HCT116 (cell line): ENCODE data around the gene SLC7A10. TPM values are rescaled to one million over a fixed set of nuclear protein-coding genes. Genes with fewer than 3 reads are reported as not detected.

Experiments used
- ATAC-seq: fragments of 200-7000 bp; cut with Tn5 transposase; 2 replicates; pipeline ENCODE4 v1.9.1; 2020; ENCODE audit warnings: mild to moderate bottlenecking, moderate library complexity
- Bru-seq: library from RNA; stranded (reverse); fragments of 400-500 nt; gene quantifications from one replicate; lab custom pipeline; 2021; lab: Mats Ljungman, UMichigan
- BruChase-seq, 2 experiments: library from RNA; stranded (reverse); fragments of 400-500 nt; gene quantifications; one replicate each; lab custom pipeline; 2021; lab: Mats Ljungman, UMichigan
- BruUV-seq: library from RNA; stranded (reverse); fragments of 400-500 nt; replicated peaks from 2 replicates; lab custom pipeline; 2021; lab: Mats Ljungman, UMichigan
- CTCF ChIA-PET: fragments of 300-600 bp; sonication (Branson Sonifier 250); formaldehyde crosslinking; loops from one replicate; lab custom pipeline; 2021; ENCODE audit warnings: antibody characterized with exemption; lab: Charles Lee
- POLR2A ChIA-PET: fragments of 300-600, 350-600 bp; sonication (Branson Sonifier 250); formaldehyde crosslinking; loops from one replicate; lab custom pipeline; 2021; ENCODE audit warnings: antibody characterized with exemption; lab: Charles Lee
- RAD21 ChIA-PET, 2 experiments: fragments of 300-600 bp; sonication (Branson Sonifier 250); formaldehyde crosslinking; loops; one replicate each; lab custom pipeline; 2023; ENCODE audit warnings: low total read pairs in 2 of 2; ENCODE audit not compliant: uncharacterized antibody in 2 of 2, unreplicated experiment in 2 of 2, low non-redundant PET in 1 of 2; lab: Charles Lee
- DNase-seq: peaks from one replicate; pipeline ENCODE4 v3.0.0-alpha.2; 2010; ENCODE audit warnings: low read depth, low spot score
- H2AFZ ChIP-seq: fragments of 200-600 bp; shearing (Covaris generic), sonication (generic); 2 replicates; pipeline ENCODE4 v1.6.1; 2017; ENCODE audit warnings: low read depth, mixed run types, mixed read lengths, antibody characterized with exemption, low read length; ENCODE audit not compliant: poor library complexity, severe bottlenecking
- H3K27ac ChIP-seq: 2 replicates; pipeline ENCODE4 v1.5.1; 2012; ENCODE audit warnings: low read depth, low read length
- H3K27me3 ChIP-seq: fragments of 200-600 bp; sonication (generic); 2 replicates; pipeline ENCODE4 v1.6.1; 2016; ENCODE audit warnings: mixed run types, low read length, mixed read lengths; ENCODE audit not compliant: insufficient read depth
- H3K36me3 ChIP-seq, 2 experiments: fragments of 200-500 bp in 1 of 2; fragments of 200-600 bp in 1 of 2; sonication (Bioruptor generic) in 1 of 2; sonication (generic) in 1 of 2; 2 replicates each; pipeline versions ENCODE4 v1.5.1 to v1.6.1; 2014 to 2016; ENCODE audit warnings: low read length in 2 of 2, inconsistent platforms in 1 of 2, mixed read lengths in 1 of 2, mixed run types in 1 of 2; ENCODE audit not compliant: insufficient read depth in 2 of 2, control insufficient read depth in 1 of 2
- H3K4me1 ChIP-seq, 2 experiments: fragments of 200-600 bp in 1 of 2; sonication (generic) in 1 of 2; 2 replicates each; pipeline versions ENCODE4 v1.5.1 to v1.6.1; 2012 to 2017; ENCODE audit warnings: low read length in 2 of 2, inconsistent platforms in 1 of 2, mild to moderate bottlenecking in 1 of 2, mixed read lengths in 1 of 2, mixed run types in 1 of 2, moderate library complexity in 1 of 2; ENCODE audit not compliant: insufficient read depth in 2 of 2, control insufficient read depth in 1 of 2
- H3K4me2 ChIP-seq: fragments of 200-600 bp; sonication (generic); 2 replicates; pipeline ENCODE4 v1.6.1; 2017; ENCODE audit warnings: mixed run types, low read length, mixed read lengths
- H3K4me3 ChIP-seq, 2 experiments: fragments of 200-600 bp in 1 of 2; sonication (generic) in 1 of 2; replicated peaks in 1 of 2; 2 replicates each; pipeline ENCODE4 v1.5.1; 2011 to 2016; ENCODE audit warnings: low read length in 2 of 2, control low read depth in 1 of 2, low read depth in 1 of 2, mild to moderate bottlenecking in 1 of 2, mixed read lengths in 1 of 2, mixed run types in 1 of 2
- H3K79me2 ChIP-seq: fragments of 200-600 bp; sonication (generic); 2 replicates; pipeline ENCODE4 v1.6.1; 2017; ENCODE audit warnings: mild to moderate bottlenecking, mixed run types, low read length, moderate library complexity, mixed read lengths; ENCODE audit not compliant: insufficient read depth
- H3K9ac ChIP-seq: fragments of 200-600 bp; sonication (generic); 2 replicates; pipeline ENCODE4 v1.6.1; 2016; ENCODE audit warnings: low read length, mixed read lengths
- H3K9me2 ChIP-seq: fragments of 200-600 bp; sonication (generic), shearing (Covaris generic); 2 replicates; pipeline ENCODE4 v1.6.1; 2017; ENCODE audit warnings: mixed run types, mild to moderate bottlenecking, moderate library complexity; ENCODE audit not compliant: insufficient read depth
- H3K9me3 ChIP-seq, 2 experiments: fragments of 200-500 bp in 1 of 2; fragments of 200-600 bp in 1 of 2; sonication (Bioruptor generic) in 1 of 2; sonication (generic) in 1 of 2; 2 replicates each; pipeline ENCODE4 v1.6.1; 2014 to 2017; ENCODE audit warnings: low read length in 2 of 2, mixed read lengths in 2 of 2, inconsistent platforms in 1 of 2, low read depth in 1 of 2, mild to moderate bottlenecking in 1 of 2, mixed run types in 1 of 2, moderate library complexity in 1 of 2; ENCODE audit not compliant: control insufficient read depth in 1 of 2, insufficient read depth in 1 of 2
- H4K20me1 ChIP-seq: fragments of 200-600 bp; sonication (generic), shearing (Covaris generic); 2 replicates; pipeline ENCODE4 v1.6.1; 2017; ENCODE audit warnings: mixed run types, mild to moderate bottlenecking, moderate library complexity; ENCODE audit not compliant: insufficient read depth
- ATF3 ChIP-seq: IDR thresholded peaks from 2 replicates; pipeline ENCODE4 v1.6.1; 2012
- CBX3 ChIP-seq: IDR thresholded peaks from 2 replicates; pipeline ENCODE4 v1.6.1; 2012; ENCODE audit warnings: low read depth
- CTCF ChIP-seq, 3 experiments: fragments of 200-600 bp in 1 of 3; sonication (generic) in 1 of 3; IDR thresholded peaks in 2 of 3; conservative IDR thresholded peaks in 1 of 3; 2 replicates each; pipeline ENCODE4 v1.5.1; 2012 to 2017; ENCODE audit warnings: low read depth in 2 of 3, low read length in 2 of 3, antibody characterized with exemption in 1 of 3, borderline replicate concordance in 1 of 3, control low read depth in 1 of 3, mild to moderate bottlenecking in 1 of 3, mixed read lengths in 1 of 3, mixed run types in 1 of 3, moderate library complexity in 1 of 3; ENCODE audit not compliant: insufficient read depth in 1 of 3
- EGR1 ChIP-seq: IDR thresholded peaks from 2 replicates; pipeline ENCODE4 v1.6.1; 2012; ENCODE audit warnings: low read depth
- EZH2 ChIP-seq: fragments of 200-600 bp; sonication (generic); IDR thresholded peaks from 2 replicates; pipeline ENCODE4 v1.6.1; 2017; ENCODE audit warnings: antibody characterized with exemption, mixed run types
- JUND ChIP-seq: IDR thresholded peaks from 2 replicates; pipeline ENCODE4 v1.6.1; 2012
- RAD21 ChIP-seq: IDR thresholded peaks from 2 replicates; pipeline ENCODE4 v1.6.1; 2012; ENCODE audit warnings: low read depth, mild to moderate bottlenecking
- REST ChIP-seq: IDR thresholded peaks from 2 replicates; pipeline ENCODE4 v1.6.1; 2012; ENCODE audit warnings: low read depth
- SRF ChIP-seq: IDR thresholded peaks from 2 replicates; pipeline ENCODE4 v1.6.1; 2012; ENCODE audit warnings: low read depth
- YY1 ChIP-seq: IDR thresholded peaks from 2 replicates; pipeline ENCODE4 v1.6.1; 2011; ENCODE audit warnings: low read length, low read depth, moderate library complexity, mild to moderate bottlenecking; ENCODE audit not compliant: insufficient replicate concordance; ENCODE audit errors: extremely low read depth
- ZNF274 ChIP-seq: fragments of 200-500 bp; sonication (Bioruptor generic); IDR thresholded peaks from 2 replicates; pipeline ENCODE4 v1.6.1; 2014; ENCODE audit warnings: mild to moderate bottlenecking, low read depth, low read length, inconsistent platforms
- intact Hi-C: fragments of 100-400 bp; cut with micrococcal nuclease; formaldehyde crosslinking; loops from 2 replicates; pipeline ENCODE4 v1.10.0; 2022
- long read RNA-seq: library from polyadenylated mRNA; unstranded; transcript quantifications from one replicate; pipeline ENCODE4 v2.0.0, GENCODE V29; 2021; ENCODE audit not compliant: unreplicated experiment
- polyA plus RNA-seq: library from polyadenylated mRNA; unstranded; fragments of >200 nt; gene quantifications from 2 replicates; pipeline ENCODE4 v1.2.1, GENCODE V29; 2012; ENCODE audit warnings: missing spikeins
- total RNA-seq: library from RNA; stranded (reverse); gene quantifications from one replicate; pipeline ENCODE4 v1.2.1, GENCODE V29; 2021; ENCODE audit not compliant: unreplicated experiment

Gene SLC7A10
- total RNA-seq (0.25 TPM), Bru-seq, nascent RNA (not detected), BruChase-seq, experiment 1, labeled RNA remaining after a 6-hour chase (percentile 10 among the genes with signal in this experiment), BruChase-seq, experiment 2, labeled RNA remaining after a 2-hour chase (not detected)
- polyA plus RNA-seq: 0.22 TPM in 1 of 2 replicates, not detected in the other
- long read RNA-seq: 0 reads

GRCh38 chr19:33225458-33225926 lies at the start of gene SLC7A10:
Gene SLC7A10, minus strand, starts transcription at chr19:33225850. Its CDS starts 147 bp downstream, at chr19:33225703.
- no peak for DNase-seq
- H2AFZ ChIP-seq: no peak within 1 kb of the TSS
- RAD21 ChIA-PET: no interaction called here
- no peaks in the 10 kb centered on the region for H3K79me2 ChIP-seq
- POLR2A ChIA-PET: no interaction called here
- ATAC-seq: no peak
- no peaks in the 10 kb centered on the region; a peak in 1 of 4 replicates for H3K9me3 ChIP-seq
- H3K4me2 ChIP-seq: peak within 1 kb of the TSS; percentile 60
- 0 out of 4 replicates have a peak within 1 kb of the TSS, but pooled peaks of 1 of the 2 experiments have one; percentile 8 for H3K4me3 ChIP-seq
- no peak within 1 kb of the TSS for H3K9ac ChIP-seq
- no peaks in the 10 kb centered on the region for H3K9me2 ChIP-seq
- H4K20me1 ChIP-seq: no peaks in the 10 kb centered on the region
- intact Hi-C loops: no loop called here
- CTCF ChIA-PET: no interaction called here
- H3K27me3 ChIP-seq: no peaks in the 10 kb centered on the region
- BruUV-seq: no TSS peak
- no peak for TF ChIP-seq JUND
- TF ChIP-seq CTCF (IDR thresholded peaks at IDR 0.05 in 2 of 3, conservative IDR thresholded peaks at IDR 0.05 in 1 of 3; ENCODE audit: borderline replicate concordance in 1 of 3, insufficient read depth in 1 of 3, low read depth in 2 of 3, low read length in 2 of 3): no peak
- TF ChIP-seq EGR1: no peak
- no peak for TF ChIP-seq REST
- no peak for TF ChIP-seq YY1
- TF ChIP-seq RAD21: no peak
- no peak for TF ChIP-seq ZNF274
- TF ChIP-seq SRF: no peak
- no peak for TF ChIP-seq CBX3
- no peak for TF ChIP-seq ATF3
- no peak for TF ChIP-seq EZH2
- H3K36me3 ChIP-seq: no peaks in the 10 kb centered on the region
- H3K4me1 ChIP-seq: peaks cover 0 to 12% of the 10 kb centered on the region in 2 experiments; a peak in 2 of 4 replicates
- H3K27ac ChIP-seq: no peak within 1 kb of the TSS
